Smooth muscle cell (in vitro differentiated cells): ENCODE results near the gene CGB2. TPM values are rescaled to one million over a fixed set of nuclear protein-coding genes. Genes with fewer than 3 reads are reported as not detected.
"Not testable (repeated sequence)": the region's sequence is repeated elsewhere in the genome, so short reads cannot be mapped to it uniquely, and the experiment has no call there.

Experiments used
- DNase-seq: peaks from one replicate; lab custom pipeline; 2025; ENCODE audit not compliant: unreplicated experiment; lab: John Stamatoyannopoulos, UW
- H2AFZ ChIP-seq: fragments of 200-600 bp; sonication (generic); 2 replicates; pipeline ENCODE4 v1.6.0; 2016; ENCODE audit warnings: antibody characterized with exemption, low read depth, mild to moderate bottlenecking
- H3F3A ChIP-seq: fragments of 200-600 bp; sonication (generic); 2 replicates; pipeline ENCODE4 v1.6.0; 2017; ENCODE audit warnings: antibody characterized with exemption, low read depth
- H3K27ac ChIP-seq: fragments of 200-600 bp; sonication (generic); 2 replicates; pipeline ENCODE4 v1.5.1; 2016; ENCODE audit warnings: low read depth, mild to moderate bottlenecking
- H3K27me3 ChIP-seq: fragments of 200-600 bp; sonication (generic); 2 replicates; pipeline ENCODE4 v1.6.1; 2016; ENCODE audit warnings: low read depth, mild to moderate bottlenecking
- H3K36me3 ChIP-seq: fragments of 200-600 bp; sonication (generic); 2 replicates; pipeline ENCODE4 v1.5.1; 2016; ENCODE audit warnings: low read depth
- H3K4me1 ChIP-seq: fragments of 200-600 bp; sonication (generic); 2 replicates; pipeline ENCODE4 v1.5.1; 2016; ENCODE audit warnings: low read depth
- H3K4me2 ChIP-seq: fragments of 200-600 bp; sonication (generic); 2 replicates; pipeline ENCODE4 v1.6.0; 2016; ENCODE audit warnings: mild to moderate bottlenecking
- H3K4me3 ChIP-seq: fragments of 200-600 bp; sonication (generic); 2 replicates; pipeline ENCODE4 v1.5.1; 2016; ENCODE audit warnings: mild to moderate bottlenecking
- H3K79me2 ChIP-seq: fragments of 200-600 bp; sonication (generic); 2 replicates; pipeline ENCODE4 v1.6.0; 2016; ENCODE audit warnings: low read depth, mild to moderate bottlenecking
- H3K9ac ChIP-seq: fragments of 200-600 bp; sonication (generic); 2 replicates; pipeline ENCODE4 v1.6.0; 2016; ENCODE audit warnings: low read depth
- H3K9me3 ChIP-seq: fragments of 200-600 bp; sonication (generic); replicated peaks from 2 replicates; pipeline ENCODE4 v1.5.1; 2016; ENCODE audit warnings: low read depth
- H4K20me1 ChIP-seq: fragments of 200-600 bp; sonication (generic); 2 replicates; pipeline ENCODE4 v1.6.0; 2016; ENCODE audit warnings: low read depth
- CTCF ChIP-seq: fragments of 200-600 bp; sonication (generic); IDR thresholded peaks from 2 replicates; pipeline ENCODE4 v1.5.1; 2017; ENCODE audit warnings: borderline replicate concordance, mild to moderate bottlenecking, antibody characterized with exemption; ENCODE audit not compliant: insufficient read depth, poor library complexity, severe bottlenecking
- WGBS: methylation state at CpG from one replicate; pipeline ENCODE4 v1.1.7; 2016; ENCODE audit warnings: low lambda C conversion rate; 5-methylcytosine and 5-hydroxymethylcytosine counted together
- polyA plus RNA-seq: library from polyadenylated mRNA; unstranded; fragments of >200 nt; fragmentation: Nextera tagmentation; extraction: Ambion mirVana; gene quantifications from 2 replicates; pipeline ENCODE4 v1.2.1, GENCODE V29; 2016
- total RNA-seq: library from RNA; depleted of rRNA; stranded (reverse); fragments of >200 nt; gene quantifications from 2 replicates; pipeline ENCODE4 v1.2.3, GENCODE V29; 2014

The CGB2 gene
- total and polyA plus RNA-seq, 2 experiments from 2014 or later, result not detected

- H4K20me1 ChIP-seq, H3F3A ChIP-seq, H3K9me3 ChIP-seq, H3K9ac ChIP-seq, DNase-seq, H3K27ac ChIP-seq, H3K4me2 ChIP-seq, H3K79me2 ChIP-seq, H2AFZ ChIP-seq, H3K4me1 ChIP-seq, H3K4me3 ChIP-seq, H3K27me3 ChIP-seq, H3K36me3 ChIP-seq: not testable (repeated sequence)
- 83% methylated on average over 10 of the region's 12 CpGs for WGBS
These were observed 17.3 kb downstream of the CGB2 start, which contains the start of gene CGB8 for GRCh38 chr19:49049011-49049410. Gene CGB8 (minus strand): TSS chr19:49049111. CDS start chr19:49048739, 372 bp downstream.

- H3K27me3 ChIP-seq, H3K4me1 ChIP-seq, H3K4me3 ChIP-seq, H4K20me1 ChIP-seq, DNase-seq, H3K9ac ChIP-seq, H3K36me3 ChIP-seq, H2AFZ ChIP-seq, H3K4me2 ChIP-seq, H3F3A ChIP-seq, H3K79me2 ChIP-seq, H3K9me3 ChIP-seq: not testable (repeated sequence)
- 87% methylated on average over 3 of the region's 4 CpGs for WGBS
- H3K27ac ChIP-seq, result peak overlapping the region; percentile 53
These were observed 18.1 kb downstream of the CGB2 start for GRCh38 chr19:49049834-49050233.

GRCh38 chr19:49050376-49051033 is 18.8 kb downstream of the CGB2 start:
- not testable (repeated sequence) for H3K4me1 ChIP-seq, H3K9ac ChIP-seq, H3K36me3 ChIP-seq, H3K4me3 ChIP-seq, H3K4me2 ChIP-seq, H3K9me3 ChIP-seq, H4K20me1 ChIP-seq, H3K79me2 ChIP-seq, H3K27me3 ChIP-seq, H2AFZ ChIP-seq, DNase-seq, H3F3A ChIP-seq
- peak overlapping the region; percentile 53 for H3K27ac ChIP-seq
- 46% methylated on average over 23 of the region's 24 CpGs for WGBS

- Histone ChIP-seq H3K4me2 (peak overlapping the region; percentile 91), H3K79me2 (no peaks in the 10 kb centered on the region), H3F3A (no peaks in the 10 kb centered on the region), H3K4me3 (peak overlapping the region; percentile 53), H3K4me1 (peaks cover 3% of the 10 kb centered on the region), H3K27me3 (no peaks in the 10 kb centered on the region), H3K27ac (no peak overlapping the region), H4K20me1 (peaks cover 15% of the 10 kb centered on the region), H3K36me3 (no peaks in the 10 kb centered on the region), H3K9ac (peak overlapping the region; percentile 1), H2AFZ (peak overlapping the region; percentile 28), H3K9me3 (no peaks in the 10 kb centered on the region)
- 2% methylated on average over 60 of the region's 63 CpGs for WGBS
- peak; percentile 31 for TF ChIP-seq CTCF
- peak; percentile 25 for DNase-seq
These were observed 24.6 kb downstream of the CGB2 start for GRCh38 chr19:49056101-49056901.

- peak overlapping the region; percentile 53 for H3K4me3 ChIP-seq
- H3K9ac ChIP-seq, DNase-seq, H3K36me3 ChIP-seq, H3K79me2 ChIP-seq, H3K4me1 ChIP-seq, H3K9me3 ChIP-seq, H3F3A ChIP-seq, H3K27ac ChIP-seq, H3K27me3 ChIP-seq: not testable (repeated sequence)
- H2AFZ ChIP-seq, result peak overlapping the region; percentile 58
- H4K20me1 ChIP-seq, result peaks cover 15% of the 10 kb centered on the region
- peak overlapping the region; percentile 91 for H3K4me2 ChIP-seq
- WGBS, result 39% methylated on average over 19 of the region's 34 CpGs
These were observed 25.4 kb downstream of the CGB2 start for GRCh38 chr19:49056902-49057596.
